C1 segment of cervical spinal cord (tissue), 14 donors: ENCODE measurements around the gene NLRP13.
"Not testable (repeated sequence)": the region's sequence is repeated elsewhere in the genome, so short reads cannot be mapped to it uniquely, and the experiment has no call there.

ENCODE experiments used
- DNase-seq, 14 donors: peaks; one replicate each; lab custom pipeline; 2025; lab: John Stamatoyannopoulos, UW

Gene NLRP13

GRCh38 chr19:55931936-55932386 is at the start of gene NLRP13:
NLRP13 (minus strand) TSS chr19:55932336; CDS start chr19:55932311, 25 bp downstream.
- no peak for DNase-seq

DNA sequence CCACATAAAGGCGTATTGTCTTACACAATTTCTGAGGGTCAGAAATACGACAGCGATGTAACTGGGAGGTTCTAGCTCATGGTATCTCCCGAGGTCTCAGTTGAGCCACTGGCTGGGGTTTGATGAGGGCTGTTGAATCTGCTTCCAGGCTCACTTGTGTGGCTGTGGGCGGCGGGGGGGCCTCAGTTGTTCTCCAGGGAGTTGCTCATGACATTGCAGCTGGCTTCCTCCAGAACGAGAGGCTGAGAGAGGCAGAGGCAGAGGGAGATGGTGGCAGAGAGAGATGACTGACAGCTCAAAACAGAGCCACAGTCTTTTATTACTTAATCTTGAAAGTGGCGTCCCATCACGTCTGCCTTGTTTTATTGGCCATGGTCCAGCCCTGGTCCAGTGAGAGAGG is 48.3 kb upstream of the NLRP13 start:
- no peak for DNase-seq

DNA sequence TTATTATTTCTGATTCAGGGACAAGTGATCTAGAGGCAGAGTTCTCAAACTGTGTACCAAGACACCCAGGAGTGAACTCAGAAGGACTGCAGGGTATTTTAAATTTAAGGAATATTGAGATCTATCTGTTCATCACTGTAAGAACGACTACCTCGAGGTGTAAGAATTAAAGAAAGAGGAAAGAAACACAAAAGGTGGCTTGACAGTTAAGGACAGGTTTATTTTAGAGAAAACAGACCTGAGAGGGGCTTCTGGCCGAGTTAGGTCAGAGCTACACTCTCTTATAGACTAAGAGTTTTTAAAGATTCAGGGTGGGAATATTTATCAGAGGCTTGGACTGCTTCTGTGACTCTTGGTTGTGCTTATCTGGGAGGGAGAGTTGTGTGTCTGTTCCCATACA is 41.8 kb upstream of the NLRP13 start:
- no peak for DNase-seq

DNA sequence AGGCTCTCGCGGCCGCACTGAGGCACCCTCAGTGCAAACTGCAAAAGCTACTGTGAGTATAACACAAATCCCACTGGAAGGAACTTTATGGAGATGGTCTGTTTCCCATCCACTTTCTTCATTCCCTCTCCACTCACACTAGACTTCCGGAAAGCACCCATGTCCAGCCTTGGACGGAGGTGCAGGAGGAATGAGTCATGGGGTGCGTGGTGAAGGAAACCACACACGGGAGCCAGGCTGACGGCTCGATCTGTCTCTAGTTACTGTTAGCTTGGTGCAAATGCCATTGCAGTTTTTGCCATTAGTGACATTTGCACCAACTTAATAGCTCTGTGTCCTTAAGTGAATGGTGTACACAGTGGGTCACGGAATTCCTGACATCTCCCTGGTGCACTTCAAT is 30.1 kb upstream of the NLRP13 start:
- no peak for DNase-seq

GRCh38 chr19:55959996-55960675 is 28.0 kb upstream of the NLRP13 start:
- DNase-seq, result no peak

DNA sequence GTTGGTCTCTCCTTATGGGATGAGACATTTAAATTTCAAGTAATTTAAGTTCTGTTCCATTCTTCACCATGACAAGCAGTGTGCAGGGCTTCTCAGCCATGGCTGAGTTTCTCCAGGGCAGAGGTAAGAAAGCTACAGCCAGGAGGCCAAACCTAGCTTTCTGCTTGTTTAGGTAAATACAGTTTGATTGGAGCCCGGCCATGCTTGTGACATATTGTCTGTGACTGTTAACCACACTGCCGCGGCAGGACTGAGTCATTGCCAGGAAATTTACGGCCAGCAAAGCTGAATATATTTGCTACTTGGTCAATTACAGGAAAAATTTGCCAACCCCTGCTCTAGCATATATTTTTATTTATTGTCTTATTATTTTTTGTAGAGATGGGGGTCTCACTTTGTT is 26.2 kb upstream of the NLRP13 start:
- DNase-seq, result no peak

- no peak for DNase-seq
These were observed 24.3 kb upstream of the NLRP13 start for GRCh38 chr19:55956431-55956830.

GRCh38 chr19:55950566-55950965 is 18.4 kb upstream of the NLRP13 start:
- DNase-seq, result not testable (repeated sequence)

GRCh38 chr19:55947532-55947931 is 15.4 kb upstream of the NLRP13 start, which contains the start of gene NLRP8:
NLRP8 (plus strand) TSS chr19:55947832.
- DNase-seq, result no peak

- DNase-seq, result no peak
These were observed 8.2 kb upstream of the NLRP13 start for GRCh38 chr19:55940306-55940705.

DNA sequence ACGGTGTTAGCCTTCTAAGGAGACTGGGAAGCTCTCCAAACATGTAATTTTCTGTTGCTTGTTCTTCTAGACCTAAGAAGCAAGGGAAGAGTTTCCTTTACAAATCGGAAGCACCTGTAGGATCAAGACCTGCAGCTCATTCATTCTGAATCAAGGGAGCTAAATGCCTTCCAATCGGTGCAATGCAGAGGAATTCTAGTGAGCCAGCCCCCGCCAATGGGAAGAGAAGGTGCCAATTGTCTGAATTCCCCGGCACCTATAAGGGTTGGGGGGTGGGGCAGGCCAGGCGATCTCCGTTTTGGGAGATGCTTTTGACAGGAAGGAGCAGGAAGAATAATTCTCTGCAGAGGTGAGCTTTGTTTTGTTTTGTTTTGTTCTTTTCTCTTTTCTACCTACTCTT is 7.1 kb upstream of the NLRP13 start:
- no peak for DNase-seq

GRCh38 chr19:55935206-55935605 is 3.1 kb upstream of the NLRP13 start:
- no peak for DNase-seq

- no peak for DNase-seq
These were observed 1.1 kb downstream of the NLRP13 start for GRCh38 chr19:55930996-55931515.

DNA sequence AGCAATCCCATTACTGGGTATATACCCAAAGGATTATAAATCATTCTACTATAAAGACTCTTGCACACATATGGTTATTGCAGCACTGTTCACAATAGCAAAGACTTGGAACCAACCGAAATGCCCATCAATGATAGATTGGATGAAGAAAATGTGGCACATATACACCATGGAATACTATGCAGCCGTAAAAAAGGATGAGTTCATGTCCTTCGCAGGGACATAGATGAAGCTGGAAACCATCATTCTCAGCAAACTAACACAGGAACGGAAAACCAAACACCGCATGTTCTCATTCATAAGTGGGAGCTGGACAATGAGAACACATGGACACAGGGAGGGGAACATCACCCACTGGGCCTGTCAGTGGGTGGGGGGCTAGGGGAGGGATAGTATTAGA is 2.9 kb downstream of the NLRP13 start:
- DNase-seq, result not testable (repeated sequence)

DNA sequence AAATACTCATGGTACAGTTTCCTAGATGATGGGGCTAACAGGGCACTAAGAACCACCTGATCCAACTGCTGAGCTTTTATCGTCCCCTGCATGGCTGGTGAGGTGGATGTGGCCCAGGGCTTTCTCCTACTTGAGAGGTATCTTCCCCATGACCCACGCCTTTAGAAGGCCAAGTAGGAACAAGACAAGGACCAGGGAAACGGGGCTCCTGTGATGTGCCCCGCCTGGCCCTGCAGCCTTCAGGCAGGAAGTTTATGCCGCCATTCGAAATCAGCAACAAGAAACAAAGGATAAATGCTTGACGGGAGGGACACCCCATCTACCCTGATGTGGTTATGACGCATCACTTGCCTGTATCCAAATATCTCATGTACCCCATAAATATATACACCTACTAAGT is 4.1 kb downstream of the NLRP13 start:
- DNase-seq, result no peak

GRCh38 chr19:55923556-55923955 is 8.6 kb downstream of the NLRP13 start:
- no peak for DNase-seq

- no peak for DNase-seq
These were observed 18.4 kb downstream of the NLRP13 start for GRCh38 chr19:55913643-55914268.

GRCh38 chr19:55912916-55913315 is 19.2 kb downstream of the NLRP13 start:
- DNase-seq, result no peak

DNA sequence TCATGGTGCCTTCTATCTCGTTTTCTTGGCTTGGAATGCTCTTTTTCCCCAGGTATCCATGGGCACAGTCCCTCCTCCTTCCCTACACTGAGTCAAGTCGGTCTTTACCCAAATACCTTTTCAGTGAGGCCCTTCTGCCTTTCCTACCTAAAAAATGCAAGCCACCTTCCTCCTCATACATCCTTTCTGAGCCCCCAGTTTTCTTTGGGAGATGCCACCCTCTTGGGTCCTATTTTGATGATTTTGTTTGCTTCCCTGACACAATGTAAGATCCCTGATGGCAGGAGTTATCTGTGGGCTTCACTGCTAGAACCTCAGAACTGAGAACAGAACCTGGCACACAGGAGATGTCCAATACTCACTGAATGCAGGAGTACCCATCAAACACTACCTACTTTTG is 22.3 kb downstream of the NLRP13 start:
- DNase-seq, result no peak

DNA sequence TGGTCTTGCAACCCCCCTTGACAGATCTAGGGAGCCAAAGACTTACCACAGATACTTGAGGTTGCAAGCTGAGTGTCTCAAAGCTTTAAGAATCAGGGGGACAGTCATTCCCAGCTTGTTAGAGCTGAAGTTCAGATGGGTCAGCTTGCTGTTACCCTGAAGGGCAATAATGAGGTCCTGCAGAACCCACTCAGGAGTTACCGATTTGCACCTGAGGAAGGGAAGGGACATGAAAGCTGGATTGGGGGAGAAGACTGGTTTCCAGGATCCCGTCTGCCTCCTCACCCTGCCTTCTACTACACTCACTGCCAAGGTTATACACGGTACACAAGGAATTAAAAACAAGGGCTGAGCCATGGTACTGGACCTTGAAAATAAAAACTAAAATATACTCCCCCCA is 24.4 kb downstream of the NLRP13 start:
- no peak for DNase-seq

DNA sequence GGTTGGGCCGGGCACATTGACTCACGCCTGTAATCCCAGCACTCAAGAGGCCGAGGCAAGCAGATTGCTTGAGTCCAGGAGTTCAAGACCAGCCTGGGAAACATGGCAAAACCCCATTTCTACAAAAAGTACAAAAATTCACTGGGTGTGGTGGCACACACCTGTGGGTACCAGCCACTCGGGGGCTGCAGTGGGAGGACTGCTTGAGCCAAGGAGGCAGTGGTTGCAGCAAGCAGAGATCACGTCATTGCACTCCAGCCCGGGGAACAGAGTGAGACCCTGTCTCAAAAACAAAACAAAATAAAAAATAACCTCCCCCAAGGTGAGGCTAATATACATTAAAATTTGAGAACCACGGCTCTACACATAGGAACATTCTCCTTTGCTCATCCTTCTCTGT is 24.9 kb downstream of the NLRP13 start:
- no peak for DNase-seq

DNA sequence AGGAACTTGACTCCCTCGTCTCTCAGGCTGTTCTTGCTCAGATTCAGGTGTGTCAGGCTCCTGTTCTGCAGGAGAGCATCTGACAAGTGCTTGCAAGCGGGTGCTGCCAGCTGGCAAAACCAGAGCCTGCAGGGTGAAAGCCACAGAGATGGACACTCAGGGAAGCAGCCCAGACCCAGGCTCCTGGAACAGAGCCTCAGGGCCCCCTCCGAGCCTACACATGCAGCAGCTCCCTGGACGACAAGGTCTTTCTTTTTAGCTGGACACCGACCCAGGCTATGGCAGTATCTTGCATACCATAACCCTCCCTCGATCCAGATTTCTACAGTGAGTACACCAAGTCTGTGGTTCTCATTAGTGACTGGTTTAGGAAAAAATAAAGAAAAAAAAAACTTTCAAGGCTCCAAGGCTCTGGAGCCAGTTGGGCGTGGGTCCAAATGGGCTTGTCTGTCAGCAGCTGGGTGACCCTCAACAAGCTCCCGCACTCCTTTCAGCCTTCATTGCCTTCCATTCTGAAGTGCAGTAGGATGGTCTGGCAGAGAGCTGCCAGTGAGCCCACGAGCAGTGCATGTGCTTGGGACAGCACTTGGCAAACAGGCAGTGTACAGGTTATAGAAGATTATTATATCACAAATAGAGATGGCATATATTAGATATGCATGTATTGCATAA is 29.9 kb downstream of the NLRP13 start:
- DNase-seq, result no peak
